Left ventricle myocardium superior (tissue), 1 donor: ENCODE results near the gene MEGF11. TPM values are rescaled to one million over a fixed set of nuclear protein-coding genes. Genes with fewer than 3 reads are reported as not detected.

Source experiments
- ATAC-seq: fragments of 200-7000 bp; cut with Tn5 transposase; one replicate; pipeline ENCODE4 v1.9.1; 2020; ENCODE audit warnings: mild to moderate bottlenecking, moderate library complexity
- DNase-seq: peaks from one replicate; pipeline ENCODE4 v3.0.0-alpha.2; 2020
- intact Hi-C: fragments of 100-400 bp; cut with micrococcal nuclease; formaldehyde crosslinking; loops from one replicate; pipeline ENCODE4 v1.11.0; 2022
- total RNA-seq: library from RNA; stranded (reverse); fragmentation: NEBNext Ultra II Directional; extraction: Animal tissue kit (Norgen Biotek cat#: 25700); gene quantifications from one replicate; pipeline ENCODE4 v1.2.1, GENCODE V29; 2021
- donor health status: DM: no; HTN: yes; CAD: no; lungs with severe emphysema.

Gene MEGF11
- total RNA-seq, 1 donor from 2014 or later: not detected

GRCh38 chr15:65952391-65953053, 301.0 kb downstream of the MEGF11 start:
- ATAC-seq (peak; percentile 26), DNase-seq (no peak)
- intact Hi-C loops: no loop called here

- intact Hi-C loops: no loop called here
- DNase-seq: no peak
Observed at GRCh38 chr15:65951007-65951406, 302.5 kb downstream of the MEGF11 start.

GRCh38 chr15:65949491-65949890, 304.1 kb downstream of the MEGF11 start:
- no peak for DNase-seq

More at GRCh38 chr15:65951007-65951406, 302.5 kb downstream of the MEGF11 start:
- ATAC-seq: no peak

GRCh38 chr15:65949011-65949410, 304.5 kb downstream of the MEGF11 start:
- no peak for ATAC-seq
- no peak for DNase-seq
- intact Hi-C loops: no loop called here

More at GRCh38 chr15:65949491-65949890, 304.1 kb downstream of the MEGF11 start:
- no peak for ATAC-seq
- intact Hi-C loops: no loop called here

- no peak for DNase-seq
- ATAC-seq: no peak
- intact Hi-C loops: no loop called here
Observed at GRCh38 chr15:65948383-65948782, 305.2 kb downstream of the MEGF11 start.

- DNase-seq: no peak
- intact Hi-C loops: no loop called here
Observed at GRCh38 chr15:65947041-65947440, 306.5 kb downstream of the MEGF11 start.

GRCh38 chr15:65945616-65946015, 307.9 kb downstream of the MEGF11 start:
- ATAC-seq: no peak
- DNase-seq: no peak
- intact Hi-C loops: no loop called here

More at GRCh38 chr15:65947041-65947440, 306.5 kb downstream of the MEGF11 start:
- no peak for ATAC-seq

- intact Hi-C loops: no loop called here
- ATAC-seq (no peak), DNase-seq (no peak)
Observed at GRCh38 chr15:65944404-65944803, 309.1 kb downstream of the MEGF11 start.

- ATAC-seq: no peak
- intact Hi-C loops: no loop called here
- no peak for DNase-seq
Observed at GRCh38 chr15:65942436-65942835, 311.1 kb downstream of the MEGF11 start.

- intact Hi-C loops: no loop called here
- DNase-seq (no peak), ATAC-seq (peak; percentile 65)
Observed at GRCh38 chr15:65940618-65940909, 313.0 kb downstream of the MEGF11 start.

- intact Hi-C loops: no loop called here
- ATAC-seq: peak; percentile 82
- DNase-seq: peak; percentile 56
Observed at GRCh38 chr15:65939901-65940617, 313.5 kb downstream of the MEGF11 start.

GRCh38 chr15:65938604-65939003, 314.9 kb downstream of the MEGF11 start:
- intact Hi-C loops: no loop called here
- DNase-seq: no peak
- no peak for ATAC-seq

GRCh38 chr15:65937476-65937875, 316.1 kb downstream of the MEGF11 start:
- ATAC-seq (no peak), DNase-seq (no peak)
- intact Hi-C loops: no loop called here

GRCh38 chr15:65937054-65937453, 316.5 kb downstream of the MEGF11 start:
- intact Hi-C loops: no loop called here
- peak; percentile 71 for ATAC-seq
- DNase-seq: no peak

- no peak for DNase-seq
- ATAC-seq: no peak
- intact Hi-C loops: no loop called here
Observed at GRCh38 chr15:65936282-65936681, 317.3 kb downstream of the MEGF11 start.

- ATAC-seq (no peak), DNase-seq (no peak)
- intact Hi-C loops: no loop called here
Observed at GRCh38 chr15:65935391-65935790, 318.2 kb downstream of the MEGF11 start.

- intact Hi-C loops: no loop called here
- DNase-seq (no peak), ATAC-seq (no peak)
Observed at GRCh38 chr15:65931221-65931620, 322.3 kb downstream of the MEGF11 start.

- no peak for ATAC-seq
- DNase-seq: no peak
- intact Hi-C loops: no loop called here
Observed at GRCh38 chr15:65930134-65930533, 323.4 kb downstream of the MEGF11 start.

- ATAC-seq: no peak
- intact Hi-C loops: no loop called here
- DNase-seq: no peak
Observed at GRCh38 chr15:65929573-65929972, 324.0 kb downstream of the MEGF11 start.

GRCh38 chr15:65927545-65927944, 326.0 kb downstream of the MEGF11 start:
- DNase-seq (no peak), ATAC-seq (no peak)
- intact Hi-C loops: no loop called here

- intact Hi-C loops: no loop called here
- DNase-seq (no peak), ATAC-seq (no peak)
Observed at GRCh38 chr15:65926899-65927298, 326.7 kb downstream of the MEGF11 start.
